Measurements from ENCODE around the gene ZRANB3.

ZRANB3 gene

DNA sequence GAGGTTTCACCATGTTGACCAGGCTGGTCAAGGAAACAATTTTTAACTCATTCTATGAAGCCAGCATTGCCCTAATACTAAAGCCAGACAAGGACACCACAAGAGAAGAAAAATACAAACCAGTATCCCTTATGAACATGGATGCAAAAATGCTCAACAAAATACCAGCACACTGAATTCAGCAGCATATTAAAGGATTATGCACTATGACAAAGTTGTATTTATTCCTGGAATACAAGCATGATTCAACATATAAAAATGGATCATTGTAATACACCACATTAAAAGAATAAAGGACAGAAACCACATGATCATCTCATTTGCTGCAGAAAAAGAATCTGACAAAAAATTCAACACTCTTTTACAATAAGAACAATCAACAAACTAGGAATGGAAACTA, 340.2 kb downstream of the ZRANB3 start:
- no peaks in the 10 kb centered on the region for H3K4me1 ChIP-seq (ENCODE audit: control insufficient read depth, insufficient read depth, low read length)
- CTCF ChIA-PET, result no interaction called here
- POLR2A ChIA-PET, result no interaction called here

GRCh38 chr2:135189148-135189547, 341.9 kb downstream of the ZRANB3 start:
- ChIA-PET CTCF (interaction anchor here (0.7 kb wide), 1 partner anchor 1171 kb away, joined by 3 read pairs; no protein-coding TSS in a partner anchor), POLR2A (no interaction called here)
- TF ChIP-seq ZSCAN4 (tag by site-specific recombination; IDR thresholded peaks at IDR 0.05) (no peak), PRDM1 (tag by site-specific recombination; IDR thresholded peaks at IDR 0.05) (peak; percentile 38; the same call in 1 of the 2 replicates), ZNF701 (tag by site-specific recombination; IDR thresholded peaks at IDR 0.05) (no peak), SCRT2 (tag by site-specific recombination; IDR thresholded peaks at IDR 0.05) (no peak), ZNF626 (tag by site-specific recombination; IDR thresholded peaks at IDR 0.05) (no peak)
- no peaks in the 10 kb centered on the region for H3K36me3 ChIP-seq (ENCODE audit: control insufficient read depth in 2 of 2, insufficient read depth in 1 of 2, low read length in 2 of 2)
- no peaks in the 10 kb centered on the region for H3K9me3 ChIP-seq (ENCODE audit: control insufficient read depth, insufficient read depth, low read depth, low read length)
- no peak overlapping the region for H3K27ac ChIP-seq (ENCODE audit: extremely low read depth, low read depth, low read length)
- no peak overlapping the region for H3K4me3 ChIP-seq (ENCODE audit: low read depth, low read length)
- H3K4me1 ChIP-seq (ENCODE audit: control insufficient read depth, insufficient read depth, low read length), result no peaks in the 10 kb centered on the region

More for the DNA sequence above, 340.2 kb downstream of the ZRANB3 start:
- no peaks in the 10 kb centered on the region for H3K36me3 ChIP-seq (ENCODE audit: control insufficient read depth in 2 of 2, insufficient read depth in 1 of 2, low read length in 2 of 2)
- H3K27ac ChIP-seq (ENCODE audit: extremely low read depth, low read depth, low read length), result no peak overlapping the region
- H3K9me3 ChIP-seq (ENCODE audit: control insufficient read depth, insufficient read depth, low read depth, low read length), result no peaks in the 10 kb centered on the region
- TF ChIP-seq ZNF449 (tag by site-specific recombination; IDR thresholded peaks at IDR 0.05), result no peak
- TF ChIP-seq, protein P1, sequence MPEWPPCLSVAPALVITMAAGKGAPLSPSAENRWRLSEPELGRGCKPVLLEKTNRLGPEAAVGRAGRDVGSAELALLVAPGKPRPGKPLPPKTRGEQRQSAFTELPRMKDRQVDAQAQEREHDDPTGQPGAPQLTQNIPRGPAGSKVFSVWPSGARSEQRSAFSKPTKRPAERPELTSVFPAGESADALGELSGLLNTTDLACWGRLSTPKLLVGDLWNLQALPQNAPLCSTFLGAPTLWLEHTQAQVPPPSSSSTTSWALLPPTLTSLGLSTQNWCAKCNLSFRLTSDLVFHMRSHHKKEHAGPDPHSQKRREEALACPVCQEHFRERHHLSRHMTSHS (tag by site-specific recombination; IDR thresholded peaks at IDR 0.05), result no peak
- TF ChIP-seq HOXA7 (CRISPR knock-in tag; IDR thresholded peaks at IDR 0.05; ENCODE audit: borderline replicate concordance), result no peak
- no peak for TF ChIP-seq ZNF521 (tag by site-specific recombination; IDR thresholded peaks at IDR 0.05)
- no peak for TF ChIP-seq ZNF626 (tag by site-specific recombination; IDR thresholded peaks at IDR 0.05)
- no peak for TF ChIP-seq GLIS1 (tag by site-specific recombination; IDR thresholded peaks at IDR 0.05)
- no peak for TF ChIP-seq ZNF426 (tag by site-specific recombination; IDR thresholded peaks at IDR 0.05)
- TF ChIP-seq ZNF37A (tag by site-specific recombination; IDR thresholded peaks at IDR 0.05), result no peak
- no peak for TF ChIP-seq YY2 (tag by site-specific recombination; IDR thresholded peaks at IDR 0.05)
- TF ChIP-seq ZNF292 (tag by site-specific recombination; IDR thresholded peaks at IDR 0.05; ENCODE audit: borderline replicate concordance, low read depth), result no peak
- no peak for TF ChIP-seq ZNF266 (tag by site-specific recombination; IDR thresholded peaks at IDR 0.05; ENCODE audit: low read depth)
- no peak for TF ChIP-seq ZNF138 (tag by site-specific recombination; IDR thresholded peaks at IDR 0.05; ENCODE audit: borderline replicate concordance)
- no peak for TF ChIP-seq ZBTB20 (tag by site-specific recombination; IDR thresholded peaks at IDR 0.05)
- H3K4me3 ChIP-seq (ENCODE audit: low read depth, low read length), result no peak overlapping the region

DNA sequence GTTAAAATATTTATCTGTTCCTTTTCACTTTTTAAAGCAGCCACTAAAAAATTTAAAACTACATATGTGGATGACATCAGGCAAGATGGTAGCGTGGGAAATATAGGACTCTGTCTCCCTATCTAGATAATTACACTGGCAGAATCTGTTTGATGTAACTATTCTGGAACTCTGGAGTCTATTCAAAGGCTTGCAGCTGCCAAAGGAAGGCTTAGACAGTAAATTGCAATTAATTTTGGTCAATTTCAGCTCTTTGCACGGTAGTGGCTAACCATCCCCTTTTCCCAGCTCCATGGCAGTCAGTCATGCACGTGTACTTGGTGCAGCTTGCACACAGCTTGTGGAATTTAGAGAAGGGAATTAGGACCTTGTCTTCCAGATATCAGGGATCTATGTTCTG, 343.7 kb downstream of the ZRANB3 start:
- ChIA-PET CTCF (no interaction called here), POLR2A (no interaction called here)
- no peaks in the 10 kb centered on the region for H3K4me1 ChIP-seq (ENCODE audit: control insufficient read depth, insufficient read depth, low read length)
- H3K4me3 ChIP-seq (ENCODE audit: low read depth, low read length), result no peak overlapping the region
- H3K9me3 ChIP-seq (ENCODE audit: control insufficient read depth, insufficient read depth, low read depth, low read length), result no peaks in the 10 kb centered on the region
- H3K36me3 ChIP-seq (ENCODE audit: control insufficient read depth in 2 of 2, insufficient read depth in 1 of 2, low read length in 2 of 2), result no peaks in the 10 kb centered on the region
- no peak overlapping the region for H3K27ac ChIP-seq (ENCODE audit: extremely low read depth, low read depth, low read length)
- TF ChIP-seq SP3 (tag by site-specific recombination; IDR thresholded peaks at IDR 0.05) (no peak), YY2 (tag by site-specific recombination; IDR thresholded peaks at IDR 0.05) (no peak), ZNF645 (tag by site-specific recombination; IDR thresholded peaks at IDR 0.05) (no peak), ZNF837 (tag by site-specific recombination; IDR thresholded peaks at IDR 0.05) (no peak), ZBTB17 (tag by site-specific recombination; IDR thresholded peaks at IDR 0.05) (no peak)
- TF ChIP-seq, protein P2, sequence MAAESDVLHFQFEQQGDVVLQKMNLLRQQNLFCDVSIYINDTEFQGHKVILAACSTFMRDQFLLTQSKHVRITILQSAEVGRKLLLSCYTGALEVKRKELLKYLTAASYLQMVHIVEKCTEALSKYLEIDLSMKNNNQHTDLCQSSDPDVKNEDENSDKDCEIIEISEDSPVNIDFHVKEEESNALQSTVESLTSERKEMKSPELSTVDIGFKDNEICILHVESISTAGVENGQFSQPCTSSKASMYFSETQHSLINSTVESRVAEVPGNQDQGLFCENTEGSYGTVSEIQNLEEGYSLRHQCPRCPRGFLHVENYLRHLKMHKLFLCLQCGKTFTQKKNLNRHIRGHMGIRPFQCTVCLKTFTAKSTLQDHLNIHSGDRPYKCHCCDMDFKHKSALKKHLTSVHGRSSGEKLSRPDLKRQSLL (tag by site-specific recombination; IDR thresholded peaks at IDR 0.05), result no peak
- TF ChIP-seq, protein P3, sequence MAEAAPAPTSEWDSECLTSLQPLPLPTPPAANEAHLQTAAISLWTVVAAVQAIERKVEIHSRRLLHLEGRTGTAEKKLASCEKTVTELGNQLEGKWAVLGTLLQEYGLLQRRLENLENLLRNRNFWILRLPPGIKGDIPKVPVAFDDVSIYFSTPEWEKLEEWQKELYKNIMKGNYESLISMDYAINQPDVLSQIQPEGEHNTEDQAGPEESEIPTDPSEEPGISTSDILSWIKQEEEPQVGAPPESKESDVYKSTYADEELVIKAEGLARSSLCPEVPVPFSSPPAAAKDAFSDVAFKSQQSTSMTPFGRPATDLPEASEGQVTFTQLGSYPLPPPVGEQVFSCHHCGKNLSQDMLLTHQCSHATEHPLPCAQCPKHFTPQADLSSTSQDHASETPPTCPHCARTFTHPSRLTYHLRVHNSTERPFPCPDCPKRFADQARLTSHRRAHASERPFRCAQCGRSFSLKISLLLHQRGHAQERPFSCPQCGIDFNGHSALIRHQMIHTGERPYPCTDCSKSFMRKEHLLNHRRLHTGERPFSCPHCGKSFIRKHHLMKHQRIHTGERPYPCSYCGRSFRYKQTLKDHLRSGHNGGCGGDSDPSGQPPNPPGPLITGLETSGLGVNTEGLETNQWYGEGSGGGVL (tag by site-specific recombination; IDR thresholded peaks at IDR 0.05), result no peak
